Fibroblast of skin of right biceps (primary cell): Measurements from ENCODE around the gene ZFP90.

Source experiments
- DNase-seq: peaks from one replicate; pipeline ENCODE4 v3.0.0-alpha.2; 2013

The ZFP90 gene

DNA sequence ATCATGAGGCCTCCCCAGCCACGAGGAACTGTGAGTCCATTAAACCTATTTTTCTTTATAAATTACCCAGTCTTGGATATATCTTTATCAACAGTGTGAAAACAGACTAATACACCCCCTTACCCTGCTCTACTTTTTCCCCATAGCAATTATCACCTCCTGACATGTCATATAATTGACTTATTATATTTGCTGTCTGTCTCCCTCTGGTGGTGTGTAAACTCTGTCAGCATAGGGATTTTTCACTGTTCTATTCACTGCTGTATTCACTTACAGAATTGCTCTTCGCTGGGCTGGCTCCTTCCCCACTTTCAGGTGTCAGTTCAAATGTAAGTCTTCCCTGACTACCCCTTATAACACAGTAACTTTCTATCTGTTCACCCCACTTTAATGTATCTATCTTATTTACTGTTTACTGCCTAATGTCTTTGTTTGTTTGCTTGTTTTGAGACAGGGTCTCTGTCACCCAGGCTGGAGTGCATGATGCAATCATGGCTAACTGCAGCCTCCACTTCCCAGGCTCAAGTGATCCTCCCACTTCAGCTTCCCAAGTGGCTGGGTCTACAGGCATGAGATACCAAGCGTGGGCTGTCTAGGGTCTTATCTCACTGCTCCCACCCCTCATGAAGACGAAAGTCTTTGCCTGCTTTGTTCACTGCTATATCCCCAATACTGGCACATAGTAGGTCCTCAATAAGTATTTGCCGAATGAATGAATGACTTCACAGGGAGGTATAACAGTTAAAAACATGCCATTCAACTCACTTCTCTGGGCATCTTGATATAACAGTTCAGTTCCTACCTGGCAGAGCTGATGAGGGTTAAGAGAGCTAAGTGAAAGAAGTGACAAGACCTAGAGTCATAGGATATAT is 53.6 kb downstream of the ZFP90 start:
- DNase-seq: no peak

DNA sequence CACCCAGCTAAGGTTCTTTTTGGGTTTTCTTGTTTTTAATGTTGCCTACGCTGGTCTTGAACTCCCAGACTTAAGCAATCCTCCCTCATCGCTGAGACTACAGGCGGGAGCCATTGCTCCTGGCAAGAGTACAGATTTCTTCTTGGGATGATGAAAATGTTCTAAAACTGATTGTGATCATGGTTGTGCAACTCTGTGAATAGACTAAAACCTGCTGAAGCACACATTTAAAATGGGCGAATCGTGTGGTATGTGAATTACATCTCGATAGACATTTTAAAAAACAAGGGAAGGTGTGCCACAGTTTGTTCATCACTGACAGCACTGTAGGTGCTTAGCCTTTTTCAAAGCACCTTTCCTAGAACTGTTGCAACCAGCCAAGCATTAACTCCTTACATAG is 57.2 kb downstream of the ZFP90 start:
- no peak for DNase-seq

DNA sequence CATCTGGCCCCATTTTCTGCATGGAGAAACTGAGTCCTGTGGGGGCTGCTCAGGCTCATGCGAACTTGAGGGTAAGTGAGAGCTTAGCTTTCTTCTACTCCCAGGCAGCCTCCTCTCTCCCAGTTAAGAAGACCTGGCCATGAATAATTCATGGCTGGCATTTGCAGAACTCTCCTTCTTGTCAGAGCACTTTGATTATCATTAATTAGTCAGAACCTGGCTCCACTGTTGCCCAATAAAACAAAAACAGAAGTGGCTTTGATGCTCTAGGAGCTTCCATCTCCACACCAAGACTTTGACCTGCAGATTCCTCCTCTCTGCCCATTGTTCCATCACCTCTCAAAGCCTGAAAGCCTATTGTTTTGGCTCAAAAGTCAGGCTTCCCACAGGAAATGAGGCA is 60.5 kb downstream of the ZFP90 start:
- DNase-seq: no peak

DNA sequence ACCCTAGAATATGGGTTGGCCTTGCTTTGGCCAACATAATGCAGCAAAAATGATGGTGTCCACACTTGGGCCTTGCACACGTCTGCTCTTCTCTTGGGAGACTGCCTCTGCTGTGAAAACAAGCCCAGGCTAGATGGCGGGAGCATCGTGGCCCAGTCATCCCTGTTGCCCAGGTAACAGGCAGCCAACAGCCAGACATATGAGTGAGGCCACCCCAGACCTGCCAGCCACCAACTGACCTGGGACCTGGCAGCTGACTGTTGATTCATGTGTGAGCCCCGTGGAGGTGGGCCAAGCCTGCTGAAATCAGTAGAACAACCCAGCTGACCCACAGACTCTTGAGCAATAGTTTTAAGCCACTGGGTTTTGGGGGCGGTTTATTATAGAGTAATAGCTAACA is 66.7 kb downstream of the ZFP90 start:
- DNase-seq: no peak

DNA sequence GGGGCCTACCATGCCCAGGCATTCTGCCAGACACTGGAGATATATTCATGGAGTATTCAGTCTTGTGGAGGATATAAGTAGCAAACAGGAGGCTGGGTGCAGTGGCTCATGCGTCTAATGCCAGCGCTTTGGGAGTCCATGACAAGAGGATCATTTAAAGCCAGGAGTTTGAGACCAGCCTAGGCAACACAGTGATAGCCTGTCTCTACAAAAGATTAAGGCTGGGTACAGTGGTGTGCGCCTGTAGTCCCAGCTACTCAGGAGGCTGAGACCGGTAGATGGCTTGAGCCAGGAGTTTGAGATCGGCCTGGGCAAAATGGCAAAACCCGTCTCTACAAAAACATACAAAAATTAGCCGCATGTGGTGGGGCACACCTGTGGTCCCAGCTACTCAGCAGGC is 68.4 kb downstream of the ZFP90 start:
- DNase-seq: no peak

DNA sequence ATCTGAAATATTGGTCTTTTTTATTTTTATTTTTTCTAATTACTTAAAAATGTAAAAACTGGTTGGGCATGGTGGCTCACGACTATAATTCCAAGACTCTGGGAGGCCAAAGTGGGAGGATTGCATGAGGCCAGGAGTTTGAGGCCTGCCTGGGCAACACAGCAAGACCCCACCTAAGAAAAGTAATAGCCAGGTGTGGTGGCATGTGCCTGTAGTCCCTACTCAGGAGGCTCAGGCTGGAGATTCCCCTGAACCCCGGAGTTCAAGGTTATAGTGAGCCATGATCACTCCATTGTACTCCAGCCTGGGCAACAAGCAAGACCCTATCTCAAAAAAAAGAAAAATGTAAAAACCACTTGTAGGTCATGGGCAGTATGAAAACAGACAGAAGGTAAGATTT is 69.2 kb downstream of the ZFP90 start:
- no peak for DNase-seq

DNA sequence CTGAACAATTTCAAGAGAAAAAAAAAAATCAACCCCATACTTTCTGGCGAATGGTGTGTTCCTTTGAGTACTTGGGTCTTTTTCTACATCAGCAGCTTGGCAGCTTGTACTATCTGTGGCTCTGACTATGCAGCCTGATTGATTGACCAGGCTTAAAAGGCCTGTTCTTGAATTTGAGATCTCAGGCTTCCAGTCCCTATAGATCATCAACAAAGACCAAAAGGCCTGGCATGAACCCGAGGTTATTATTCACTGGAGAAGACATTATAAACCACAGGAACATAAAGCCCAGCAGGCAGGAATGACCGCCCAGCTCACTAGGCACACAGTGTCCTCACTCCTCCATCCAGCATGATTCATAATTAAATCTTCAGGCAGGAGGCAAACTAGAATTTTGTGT is 73.9 kb downstream of the ZFP90 start:
- DNase-seq: no peak

DNA sequence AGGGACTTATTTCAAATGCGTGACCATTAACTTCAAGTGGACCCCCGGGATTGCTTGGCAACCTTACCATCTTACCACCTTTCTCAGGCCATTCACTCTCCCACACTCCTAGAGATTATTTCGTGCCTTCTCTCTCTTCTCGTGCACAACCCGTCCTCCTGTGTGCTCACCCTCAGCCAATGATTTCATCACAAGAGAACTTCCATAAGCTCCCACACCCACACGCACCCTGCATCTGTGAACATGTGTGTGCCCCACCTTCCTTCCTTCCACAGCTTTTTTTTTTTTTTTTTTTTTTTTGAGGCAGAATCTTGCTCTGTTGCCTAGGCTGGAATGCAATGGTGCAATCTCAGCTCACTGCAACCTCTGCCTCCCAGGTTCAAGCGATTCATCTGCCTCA is 78.6 kb downstream of the ZFP90 start:
- no peak for DNase-seq
